Vagina (tissue), 2 donors: ENCODE measurements around the gene AMBRA1. TPM values are rescaled to one million over a fixed set of nuclear protein-coding genes. Genes with fewer than 3 reads are reported as not detected.

ENCODE experiments used
- DNase-seq, 2 donors: peaks; one replicate each; pipeline ENCODE4 v3.0.0-alpha.2; 2017; ENCODE audit errors: extremely low spot score in 2 of 2
- H3K27ac ChIP-seq: fragments of 200-600 bp; sonication (generic); one replicate; pipeline ENCODE4 v1.5.1; 2019
- H3K27me3 ChIP-seq: fragments of 200-600 bp; sonication (generic); one replicate; pipeline ENCODE4 v1.5.1; 2019
- H3K36me3 ChIP-seq, 2 donors: fragments of 200-600 bp; sonication (generic); one replicate each; pipeline ENCODE4 v1.5.1; 2017 to 2019
- H3K4me1 ChIP-seq: fragments of 200-600 bp; sonication (generic); one replicate; pipeline ENCODE4 v1.5.1; 2019
- H3K4me3 ChIP-seq, 2 donors: fragments of 200-600 bp; sonication (generic); 1 replicate in 1 of 2; 2 replicates in 1 of 2; pipeline ENCODE4 v1.5.1; 2016 to 2019
- H3K9me3 ChIP-seq: fragments of 200-600 bp; sonication (generic); one replicate; pipeline ENCODE4 v1.5.1; 2019
- CTCF ChIP-seq, 3 experiments: fragments of 450-650 bp in 2 of 3; fragments of 200-600 bp in 1 of 3; sonication (generic) in 1 of 3; IDR thresholded peaks; one replicate each; pipeline ENCODE4 v1.5.1; 2017 to 2019; ENCODE audit warnings: antibody characterized with exemption in 3 of 3, mild to moderate bottlenecking in 2 of 3, moderate library complexity in 2 of 3
- POLR2A ChIP-seq, 2 donors: fragments of 450-650 bp; IDR thresholded peaks; one replicate each; pipeline ENCODE4 v1.6.1; 2017; ENCODE audit warnings: antibody characterized with exemption in 2 of 2, mild to moderate bottlenecking in 2 of 2, moderate library complexity in 2 of 2
- POLR2AphosphoS5 ChIP-seq, 2 donors: sonication (generic); formaldehyde crosslinking; IDR thresholded peaks; one replicate each; pipeline ENCODE4 v1.9.0; 2017; ENCODE audit warnings: antibody characterized with exemption in 2 of 2, mild to moderate bottlenecking in 2 of 2, low read depth in 1 of 2; ENCODE audit not compliant: insufficient read depth in 1 of 2
- intact Hi-C: fragments of 100-400 bp; cut with DNase I; formaldehyde crosslinking; loops from one replicate; pipeline ENCODE4 v1.15.1; 2023
- total RNA-seq: library from RNA; depleted of rRNA; stranded (reverse); fragments of >200 nt; gene quantifications from one replicate; pipeline ENCODE4 v1.2.3, GENCODE V29; 2016

AMBRA1 gene
- total RNA-seq, 1 donor from 2014 or later = 40.0 TPM

GRCh38 chr11:46458491-46458890 is 135.3 kb downstream of the AMBRA1 start:
- intact Hi-C loops = no loop called here
- H3K27me3 ChIP-seq = no peaks in the 10 kb centered on the region
- DNase-seq = no peak
- H3K4me1 ChIP-seq = peaks cover 9% of the 10 kb centered on the region
- TF ChIP-seq CTCF (IDR thresholded peaks at IDR 0.05) (no peak), POLR2A (IDR thresholded peaks at IDR 0.05) (no peak), POLR2AphosphoS5 (IDR thresholded peaks at IDR 0.05; ENCODE audit: insufficient read depth in 1 of 2, low read depth in 1 of 2) (no peak)
- no peaks in the 10 kb centered on the region for H3K36me3 ChIP-seq
- no peak overlapping the region for H3K4me3 ChIP-seq
- H3K27ac ChIP-seq = no peak overlapping the region
- no peaks in the 10 kb centered on the region for H3K9me3 ChIP-seq

DNA sequence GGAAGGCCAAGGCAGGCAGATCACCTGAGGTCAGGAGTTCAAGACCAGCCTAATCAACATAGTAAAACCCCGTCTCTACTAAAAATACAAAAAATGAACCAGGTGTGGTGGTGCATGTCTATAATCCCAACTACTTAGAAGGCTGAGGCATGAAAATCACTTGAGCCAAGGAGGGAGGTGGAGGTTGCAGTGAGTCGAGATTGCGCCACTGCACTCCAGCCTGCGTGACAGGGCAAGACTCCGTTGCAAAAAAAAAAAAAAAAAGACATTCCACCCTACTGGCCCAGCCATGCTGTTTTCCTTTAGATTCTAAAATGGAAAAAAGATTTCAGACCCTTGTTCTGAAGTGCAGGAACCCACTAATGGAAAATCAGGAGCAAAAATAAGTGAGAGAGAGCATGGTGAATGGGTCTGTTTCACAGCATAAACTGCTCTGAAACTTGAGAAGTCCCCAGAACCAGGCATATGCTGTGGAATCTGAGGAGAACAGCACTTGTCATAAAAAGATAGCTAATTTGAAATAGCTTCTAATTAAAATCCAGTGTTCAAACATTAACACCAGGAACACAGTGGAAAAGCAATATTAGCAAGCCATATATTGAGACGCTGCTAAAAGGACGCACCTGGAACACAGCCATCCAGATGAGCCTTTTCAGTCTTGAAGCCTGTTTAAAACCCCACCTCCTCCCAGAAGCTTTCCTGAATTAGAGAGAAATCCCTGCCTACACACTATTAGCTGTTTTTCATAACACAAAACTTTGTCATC is 136.0 kb downstream of the AMBRA1 start:
- no peak overlapping the region for H3K4me3 ChIP-seq
- no peak for DNase-seq
- TF ChIP-seq POLR2A (IDR thresholded peaks at IDR 0.05) = no peak
- TF ChIP-seq POLR2AphosphoS5 (IDR thresholded peaks at IDR 0.05; ENCODE audit: insufficient read depth in 1 of 2, low read depth in 1 of 2) = no peak
- TF ChIP-seq CTCF (IDR thresholded peaks at IDR 0.05) = no peak
- H3K27ac ChIP-seq = no peak overlapping the region
- no peaks in the 10 kb centered on the region for H3K27me3 ChIP-seq
- no peaks in the 10 kb centered on the region for H3K36me3 ChIP-seq
- no peaks in the 10 kb centered on the region for H3K9me3 ChIP-seq
- intact Hi-C loops = no loop called here
- peaks cover 9% of the 10 kb centered on the region for H3K4me1 ChIP-seq

DNA sequence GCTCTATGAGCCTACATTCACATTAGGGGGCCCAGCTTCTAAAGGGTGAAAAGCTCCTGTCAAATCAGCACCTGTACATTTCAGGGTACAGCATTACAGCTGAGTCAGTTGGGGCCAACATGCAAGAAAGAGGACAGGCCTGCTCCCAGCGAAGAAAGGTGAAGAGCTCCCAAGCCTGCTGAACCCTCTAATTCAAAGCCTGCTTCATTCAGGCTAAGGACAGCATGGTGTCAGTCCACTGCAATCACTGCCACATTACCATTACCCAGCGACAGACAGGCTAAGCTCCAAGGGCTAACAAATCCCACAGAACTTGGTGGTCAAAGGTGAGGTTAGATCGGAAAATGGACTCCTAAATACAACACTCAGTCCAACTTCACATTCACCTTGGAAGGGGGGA is 136.8 kb downstream of the AMBRA1 start:
- H3K36me3 ChIP-seq = no peaks in the 10 kb centered on the region
- no peak overlapping the region for H3K27ac ChIP-seq
- H3K4me1 ChIP-seq = peaks cover 9% of the 10 kb centered on the region
- H3K27me3 ChIP-seq = no peaks in the 10 kb centered on the region
- DNase-seq = no peak
- TF ChIP-seq CTCF (IDR thresholded peaks at IDR 0.05) = no peak
- no peak for TF ChIP-seq POLR2A (IDR thresholded peaks at IDR 0.05)
- TF ChIP-seq POLR2AphosphoS5 (IDR thresholded peaks at IDR 0.05; ENCODE audit: insufficient read depth in 1 of 2, low read depth in 1 of 2) = no peak
- no peaks in the 10 kb centered on the region for H3K9me3 ChIP-seq
- H3K4me3 ChIP-seq = no peak overlapping the region
- intact Hi-C loops = no loop called here

- DNase-seq = no peak
- Histone ChIP-seq H3K36me3 (no peaks in the 10 kb centered on the region), H3K4me1 (peaks cover 9% of the 10 kb centered on the region), H3K4me3 (no peak overlapping the region), H3K9me3 (no peaks in the 10 kb centered on the region), H3K27ac (no peak overlapping the region), H3K27me3 (no peaks in the 10 kb centered on the region)
- intact Hi-C loops = no loop called here
- TF ChIP-seq POLR2A (IDR thresholded peaks at IDR 0.05) (no peak), CTCF (IDR thresholded peaks at IDR 0.05) (no peak), POLR2AphosphoS5 (IDR thresholded peaks at IDR 0.05; ENCODE audit: insufficient read depth in 1 of 2, low read depth in 1 of 2) (no peak)
Measured at GRCh38 chr11:46456269-46457001, 137.4 kb downstream of the AMBRA1 start.

DNA sequence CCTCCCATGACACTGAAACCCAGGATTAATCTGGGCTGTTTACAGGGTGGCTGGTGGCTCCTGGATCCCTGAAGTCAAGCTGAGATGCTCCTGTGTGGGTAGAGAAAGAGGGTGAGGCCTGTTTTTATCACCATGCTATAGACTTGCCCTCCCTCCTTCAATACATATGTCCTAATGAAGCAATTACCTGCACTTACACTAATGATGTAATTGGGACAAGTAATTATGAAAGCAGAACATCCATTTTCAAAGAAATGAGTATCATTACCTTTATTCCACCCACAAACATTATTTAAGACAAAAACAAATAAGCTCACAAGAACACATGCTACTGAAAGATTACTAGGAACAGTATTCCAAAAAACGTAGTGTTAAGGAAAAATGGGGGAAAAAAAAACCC is 138.0 kb downstream of the AMBRA1 start:
- Histone ChIP-seq H3K4me3 (no peak overlapping the region), H3K9me3 (no peaks in the 10 kb centered on the region), H3K4me1 (peaks cover 9% of the 10 kb centered on the region), H3K27me3 (no peaks in the 10 kb centered on the region), H3K27ac (no peak overlapping the region), H3K36me3 (no peaks in the 10 kb centered on the region)
- no peak for TF ChIP-seq POLR2A (IDR thresholded peaks at IDR 0.05)
- TF ChIP-seq CTCF (IDR thresholded peaks at IDR 0.05) = no peak
- TF ChIP-seq POLR2AphosphoS5 (IDR thresholded peaks at IDR 0.05; ENCODE audit: insufficient read depth in 1 of 2, low read depth in 1 of 2) = no peak
- intact Hi-C loops = no loop called here
- no peak for DNase-seq
